ENCODE results near the gene CACNA1C. TPM values are rescaled to one million over a fixed set of nuclear protein-coding genes. Genes with fewer than 3 reads are reported as not detected.
A peak's percentile ranks its signal among the peaks of the same experiment; 100 is the strongest.

The CACNA1C gene
- total RNA-seq, 6 donors from 2014 or later: 5.2 to 45.1 (median 8.8) TPM

DNA sequence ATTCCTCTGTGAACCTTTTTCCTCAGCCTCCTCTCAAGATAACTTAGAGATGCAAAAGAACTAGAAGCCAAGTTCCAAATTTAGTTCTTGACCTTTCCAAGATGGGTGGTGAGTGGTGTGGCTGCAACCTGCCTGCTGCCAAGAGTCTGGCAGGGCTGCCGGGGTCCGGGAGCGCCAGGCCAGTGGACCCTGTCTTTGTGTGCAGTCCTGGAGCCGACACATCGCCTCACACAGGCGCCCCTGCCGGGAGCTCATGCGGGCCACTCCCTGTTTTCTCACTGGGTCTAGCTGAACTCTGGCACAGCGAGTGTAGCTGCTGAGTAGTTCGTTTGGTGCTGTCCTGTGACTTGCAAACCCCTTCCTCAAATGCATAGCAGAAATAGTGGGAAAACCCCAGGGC lies 84.9 kb downstream of the CACNA1C start:
- peak in 1 of 2 donors; percentile 72 for DNase-seq
- TF ChIP-seq POLR2A (IDR thresholded peaks at IDR 0.05): no peak
- TF ChIP-seq EP300 (IDR thresholded peaks at IDR 0.05): no peak
- TF ChIP-seq, protein P1, sequence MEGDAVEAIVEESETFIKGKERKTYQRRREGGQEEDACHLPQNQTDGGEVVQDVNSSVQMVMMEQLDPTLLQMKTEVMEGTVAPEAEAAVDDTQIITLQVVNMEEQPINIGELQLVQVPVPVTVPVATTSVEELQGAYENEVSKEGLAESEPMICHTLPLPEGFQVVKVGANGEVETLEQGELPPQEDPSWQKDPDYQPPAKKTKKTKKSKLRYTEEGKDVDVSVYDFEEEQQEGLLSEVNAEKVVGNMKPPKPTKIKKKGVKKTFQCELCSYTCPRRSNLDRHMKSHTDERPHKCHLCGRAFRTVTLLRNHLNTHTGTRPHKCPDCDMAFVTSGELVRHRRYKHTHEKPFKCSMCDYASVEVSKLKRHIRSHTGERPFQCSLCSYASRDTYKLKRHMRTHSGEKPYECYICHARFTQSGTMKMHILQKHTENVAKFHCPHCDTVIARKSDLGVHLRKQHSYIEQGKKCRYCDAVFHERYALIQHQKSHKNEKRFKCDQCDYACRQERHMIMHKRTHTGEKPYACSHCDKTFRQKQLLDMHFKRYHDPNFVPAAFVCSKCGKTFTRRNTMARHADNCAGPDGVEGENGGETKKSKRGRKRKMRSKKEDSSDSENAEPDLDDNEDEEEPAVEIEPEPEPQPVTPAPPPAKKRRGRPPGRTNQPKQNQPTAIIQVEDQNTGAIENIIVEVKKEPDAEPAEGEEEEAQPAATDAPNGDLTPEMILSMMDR (IDR thresholded peaks at IDR 0.05): no peak
- TF ChIP-seq POLR2AphosphoS5 (IDR thresholded peaks at IDR 0.05): no peak
- Histone ChIP-seq H3K27ac (no peak overlapping the region), H3K9me3 (no peaks in the 10 kb centered on the region), H3K4me3 (no peak overlapping the region), H3K4me1 (peaks cover 0 to 3% (median 0%) of the 10 kb centered on the region in 4 donors), H3K36me3 (no peaks in the 10 kb centered on the region), H3K27me3 (no peaks in the 10 kb centered on the region)
- ATAC-seq (ENCODE audit: low FRiP score in 2 of 2): peak in 1 of 2 donors; percentile 56
- 72 to 73% methylated on average over 6 to 10 of the region's 10 CpGs for WGBS, 2 donors

DNA sequence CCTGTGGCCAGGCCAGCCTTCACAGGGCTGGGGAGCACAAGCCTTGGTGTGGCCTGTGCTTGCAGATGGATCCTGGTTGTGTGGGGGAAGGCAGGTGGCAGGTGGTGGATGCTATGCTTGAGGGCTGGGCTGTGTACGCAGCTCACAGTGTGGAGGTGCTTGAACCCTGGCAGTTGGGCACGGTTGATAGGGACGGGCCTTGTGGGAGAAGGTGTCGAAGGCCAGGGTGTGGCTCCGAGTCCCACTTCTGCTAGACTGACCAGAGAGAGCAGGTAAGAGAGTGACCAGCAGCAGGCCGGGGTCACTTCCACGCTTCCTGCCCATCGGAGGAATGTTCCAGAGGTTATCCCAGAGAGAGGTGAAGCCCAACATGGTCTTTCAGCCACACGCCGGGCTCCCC lies 85.5 kb downstream of the CACNA1C start:
- ATAC-seq (ENCODE audit: low FRiP score in 2 of 2): peak in 1 of 2 donors; percentile 46

DNA sequence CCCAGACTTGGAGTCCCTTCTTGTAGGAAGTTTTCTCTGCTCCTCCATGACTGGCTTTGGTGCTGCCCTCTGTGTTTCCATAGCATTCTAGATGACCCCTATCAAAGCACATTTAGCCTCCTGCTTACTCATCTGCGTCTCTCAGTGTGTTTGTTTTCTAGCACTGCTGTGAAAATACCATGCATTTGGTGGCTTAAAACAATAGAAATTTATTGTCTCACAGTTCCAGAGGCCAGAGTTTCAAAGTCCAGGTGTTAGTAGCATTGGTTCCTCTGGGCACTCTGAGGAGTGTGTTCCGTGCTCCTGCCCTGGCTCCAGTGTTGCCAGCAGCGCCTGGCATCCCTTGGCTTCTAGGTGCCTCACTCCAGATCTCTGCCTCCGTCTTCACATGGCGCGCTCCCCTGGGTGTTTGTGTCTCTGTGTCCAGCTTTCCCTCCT lies 86.1 kb downstream of the CACNA1C start:
- no peak for DNase-seq
- ATAC-seq (ENCODE audit: low FRiP score in 2 of 2): no peak
- Histone ChIP-seq H3K4me1 (peaks cover 0 to 3% (median 0%) of the 10 kb centered on the region in 4 donors), H3K36me3 (no peaks in the 10 kb centered on the region), H3K27me3 (no peaks in the 10 kb centered on the region), H3K27ac (no peak overlapping the region), H3K9me3 (no peaks in the 10 kb centered on the region), H3K4me3 (no peak overlapping the region)
- 88 to 93% methylated on average over 6 of the region's 6 CpGs for WGBS, 2 donors
- no peak for TF ChIP-seq POLR2AphosphoS5 (IDR thresholded peaks at IDR 0.05)
- TF ChIP-seq POLR2A (IDR thresholded peaks at IDR 0.05): no peak
- TF ChIP-seq EP300 (IDR thresholded peaks at IDR 0.05): no peak
- TF ChIP-seq, protein P1 (IDR thresholded peaks at IDR 0.05): no peak

More for the DNA sequence above, 85.5 kb downstream of the CACNA1C start:
- Histone ChIP-seq H3K36me3 (no peaks in the 10 kb centered on the region), H3K27me3 (no peaks in the 10 kb centered on the region), H3K4me1 (peaks cover 0 to 3% (median 0%) of the 10 kb centered on the region in 4 donors), H3K9me3 (no peaks in the 10 kb centered on the region), H3K4me3 (no peak overlapping the region), H3K27ac (no peak overlapping the region)
- DNase-seq: no peak
- WGBS, 2 donors: 93 to 95% methylated on average over 9 to 10 of the region's 10 CpGs
- TF ChIP-seq, protein P1 (IDR thresholded peaks at IDR 0.05): no peak
- TF ChIP-seq POLR2AphosphoS5 (IDR thresholded peaks at IDR 0.05) (no peak), EP300 (IDR thresholded peaks at IDR 0.05) (no peak), POLR2A (IDR thresholded peaks at IDR 0.05) (no peak)

DNA sequence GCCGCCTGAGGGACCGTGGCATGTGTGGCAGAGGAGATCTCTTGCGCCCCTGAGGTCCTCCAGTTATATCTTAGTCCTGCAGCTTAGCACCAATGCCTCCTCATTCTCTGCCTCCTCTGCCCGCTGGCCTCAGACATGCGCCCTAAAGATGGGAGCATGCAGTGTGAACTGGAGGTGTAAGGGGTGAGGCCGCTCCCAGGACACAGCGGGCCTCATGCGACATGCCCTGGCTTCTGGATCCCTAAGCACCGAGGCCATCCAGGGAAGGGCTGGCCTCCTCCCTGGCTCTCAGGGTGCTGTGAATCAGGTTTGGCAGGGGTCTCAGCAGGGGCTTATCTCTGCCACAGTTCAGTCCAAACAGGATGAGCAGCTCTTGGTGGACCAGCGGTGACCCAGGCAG lies 86.9 kb downstream of the CACNA1C start:
- WGBS, 2 donors: 90% methylated on average over 10 of the region's 10 CpGs; no CpG with 5 or more reads in 1 of the 2 donors
- Histone ChIP-seq H3K27ac (no peak overlapping the region), H3K27me3 (no peaks in the 10 kb centered on the region), H3K4me3 (no peak overlapping the region), H3K9me3 (no peaks in the 10 kb centered on the region), H3K36me3 (no peaks in the 10 kb centered on the region), H3K4me1 (peaks cover 0 to 3% (median 0%) of the 10 kb centered on the region in 4 donors)
- DNase-seq (no peak), ATAC-seq (ENCODE audit: low FRiP score in 2 of 2) (no peak)
- TF ChIP-seq, protein P1 (IDR thresholded peaks at IDR 0.05): no peak
- TF ChIP-seq POLR2A (IDR thresholded peaks at IDR 0.05) (no peak), EP300 (IDR thresholded peaks at IDR 0.05) (no peak), POLR2AphosphoS5 (IDR thresholded peaks at IDR 0.05) (no peak)

DNA sequence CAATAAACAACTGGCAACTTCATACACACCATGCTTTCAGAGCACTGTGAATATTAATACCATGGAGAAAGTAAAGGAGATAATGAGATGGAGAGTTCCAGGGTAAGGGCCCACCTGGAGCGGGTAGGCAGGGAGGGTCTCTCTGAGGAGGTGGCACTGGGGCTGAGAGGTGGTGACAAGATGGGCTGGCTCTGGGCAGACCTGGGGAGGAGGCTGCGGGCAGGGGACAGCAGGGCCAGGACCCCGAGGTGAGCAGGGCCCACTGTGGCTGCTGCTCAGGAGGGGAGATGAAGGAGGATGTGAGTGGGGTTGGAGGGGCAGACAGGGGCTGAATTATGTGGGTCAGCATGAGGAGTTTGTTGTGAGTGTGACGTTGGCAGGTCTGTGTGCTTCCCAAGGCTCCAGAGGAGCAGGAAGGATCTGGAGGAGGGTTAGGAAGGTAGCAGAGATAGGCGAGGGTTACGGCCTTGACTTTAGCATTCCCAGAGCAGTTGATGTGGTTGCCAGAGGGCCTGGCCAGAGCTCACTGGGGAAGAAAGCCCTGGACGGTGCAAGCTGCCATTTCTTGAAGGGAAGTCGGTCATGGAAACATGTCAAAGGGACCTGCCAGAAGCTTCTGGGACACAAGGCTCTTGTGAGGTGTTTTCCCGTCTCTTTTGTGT lies 88.2 kb downstream of the CACNA1C start:
- Histone ChIP-seq H3K27me3 (no peaks in the 10 kb centered on the region), H3K27ac (no peak overlapping the region), H3K4me1 (peaks cover 0 to 3% (median 0%) of the 10 kb centered on the region in 4 donors), H3K9me3 (no peaks in the 10 kb centered on the region), H3K36me3 (no peaks in the 10 kb centered on the region), H3K4me3 (no peak overlapping the region)
- 74 to 82% methylated on average over 9 of the region's 9 CpGs for whole genome bisulfite sequencing, 2 donors
- ATAC-seq (ENCODE audit: low FRiP score in 2 of 2) (no peak), DNase-seq (no peak)
- TF ChIP-seq, protein P1 (IDR thresholded peaks at IDR 0.05): no peak
- TF ChIP-seq POLR2A (IDR thresholded peaks at IDR 0.05) (no peak), EP300 (IDR thresholded peaks at IDR 0.05) (no peak), POLR2AphosphoS5 (IDR thresholded peaks at IDR 0.05) (no peak)

All from upper lobe of left lung (tissue), 6 donors.